ENCODE data around the gene USP24. TPM values are rescaled to one million over a fixed set of nuclear protein-coding genes. Genes with fewer than 3 reads are reported as not detected.
A peak's percentile ranks its signal among the peaks of the same experiment; 100 is the strongest.

USP24 gene
- total RNA-seq, 1 donor = 43.1 TPM

- H2AFZ ChIP-seq (ENCODE audit: low read length) = no peak overlapping the region
- no peaks in the 10 kb centered on the region for H3K9me3 ChIP-seq (ENCODE audit: low read depth, low read length)
- no peaks in the 10 kb centered on the region for H3K79me2 ChIP-seq (ENCODE audit: insufficient read depth, low read length)
- no peaks in the 10 kb centered on the region for H3K36me3 ChIP-seq (ENCODE audit: insufficient read depth, low read length)
- H3K27me3 ChIP-seq (ENCODE audit: insufficient read depth, low read length) = peaks cover 41% of the 10 kb centered on the region
- H3K27ac ChIP-seq (ENCODE audit: low read depth, low read length) = no peak overlapping the region
- no peak overlapping the region for H3K4me3 ChIP-seq (ENCODE audit: insufficient read depth, low read length)
- DNase-seq (ENCODE audit: insufficient read length, low spot score, missing footprints) = peak; percentile 77
- H4K20me1 ChIP-seq (ENCODE audit: insufficient read depth, low read length) = no peaks in the 10 kb centered on the region
- H3K4me2 ChIP-seq (ENCODE audit: insufficient read depth, low read length) = no peak overlapping the region
- no peaks in the 10 kb centered on the region for H3K4me1 ChIP-seq (ENCODE audit: insufficient read depth, low read length)
- TF ChIP-seq, protein P1, sequence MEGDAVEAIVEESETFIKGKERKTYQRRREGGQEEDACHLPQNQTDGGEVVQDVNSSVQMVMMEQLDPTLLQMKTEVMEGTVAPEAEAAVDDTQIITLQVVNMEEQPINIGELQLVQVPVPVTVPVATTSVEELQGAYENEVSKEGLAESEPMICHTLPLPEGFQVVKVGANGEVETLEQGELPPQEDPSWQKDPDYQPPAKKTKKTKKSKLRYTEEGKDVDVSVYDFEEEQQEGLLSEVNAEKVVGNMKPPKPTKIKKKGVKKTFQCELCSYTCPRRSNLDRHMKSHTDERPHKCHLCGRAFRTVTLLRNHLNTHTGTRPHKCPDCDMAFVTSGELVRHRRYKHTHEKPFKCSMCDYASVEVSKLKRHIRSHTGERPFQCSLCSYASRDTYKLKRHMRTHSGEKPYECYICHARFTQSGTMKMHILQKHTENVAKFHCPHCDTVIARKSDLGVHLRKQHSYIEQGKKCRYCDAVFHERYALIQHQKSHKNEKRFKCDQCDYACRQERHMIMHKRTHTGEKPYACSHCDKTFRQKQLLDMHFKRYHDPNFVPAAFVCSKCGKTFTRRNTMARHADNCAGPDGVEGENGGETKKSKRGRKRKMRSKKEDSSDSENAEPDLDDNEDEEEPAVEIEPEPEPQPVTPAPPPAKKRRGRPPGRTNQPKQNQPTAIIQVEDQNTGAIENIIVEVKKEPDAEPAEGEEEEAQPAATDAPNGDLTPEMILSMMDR (IDR thresholded peaks at IDR 0.05; ENCODE audit: extremely low read depth, low read depth, low read length) = no peak
Measured at GRCh38 chr1:55044617-55045397, 170.4 kb downstream of the USP24 start.

- Histone ChIP-seq H3K9me3 (ENCODE audit: low read depth, low read length) (no peaks in the 10 kb centered on the region), H3K79me2 (ENCODE audit: insufficient read depth, low read length) (no peaks in the 10 kb centered on the region), H3K4me1 (ENCODE audit: insufficient read depth, low read length) (no peaks in the 10 kb centered on the region)
Measured at GRCh38 chr1:55043726-55044125, 171.4 kb downstream of the USP24 start.

DNA sequence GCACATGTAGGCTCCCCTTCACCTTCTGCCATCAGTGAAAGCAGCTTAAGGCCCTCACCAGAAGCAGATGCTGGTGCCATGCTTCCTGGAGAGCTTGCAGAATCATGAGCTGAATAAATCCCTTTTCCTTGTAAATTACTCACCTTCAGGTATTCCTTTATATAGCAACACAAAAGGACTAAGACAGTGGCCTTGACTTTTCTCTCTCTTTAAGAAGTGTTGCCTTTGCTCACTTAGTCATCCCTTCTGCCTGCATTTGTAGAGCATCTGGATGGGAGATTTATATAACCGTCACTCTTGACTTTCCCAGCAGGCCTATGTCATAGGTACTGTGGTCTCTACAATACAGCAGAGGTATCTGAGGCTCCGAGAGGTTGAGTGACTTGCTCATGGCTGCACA lies 172.2 kb downstream of the USP24 start:
- Histone ChIP-seq H3K79me2 (ENCODE audit: insufficient read depth, low read length) (no peaks in the 10 kb centered on the region), H3K27ac (ENCODE audit: low read depth, low read length) (no peak overlapping the region), H3K4me2 (ENCODE audit: insufficient read depth, low read length) (no peak overlapping the region), H4K20me1 (ENCODE audit: insufficient read depth, low read length) (no peaks in the 10 kb centered on the region), H3K9me3 (ENCODE audit: low read depth, low read length) (no peaks in the 10 kb centered on the region), H2AFZ (ENCODE audit: low read length) (no peak overlapping the region), H3K27me3 (ENCODE audit: insufficient read depth, low read length) (peaks cover 59% of the 10 kb centered on the region), H3K36me3 (ENCODE audit: insufficient read depth, low read length) (no peaks in the 10 kb centered on the region), H3K4me3 (ENCODE audit: insufficient read depth, low read length) (no peak overlapping the region), H3K4me1 (ENCODE audit: insufficient read depth, low read length) (no peaks in the 10 kb centered on the region)
- TF ChIP-seq, protein P1 (IDR thresholded peaks at IDR 0.05; ENCODE audit: extremely low read depth, low read depth, low read length) = no peak
- peak; percentile 72 for DNase-seq (ENCODE audit: insufficient read length, low spot score, missing footprints)

More at GRCh38 chr1:55043726-55044125, 171.4 kb downstream of the USP24 start:
- TF ChIP-seq, protein P1 (IDR thresholded peaks at IDR 0.05; ENCODE audit: extremely low read depth, low read depth, low read length) = no peak
- Histone ChIP-seq H3K27me3 (ENCODE audit: insufficient read depth, low read length) (peaks cover 52% of the 10 kb centered on the region), H3K27ac (ENCODE audit: low read depth, low read length) (no peak overlapping the region), H3K4me2 (ENCODE audit: insufficient read depth, low read length) (no peak overlapping the region), H3K4me3 (ENCODE audit: insufficient read depth, low read length) (no peak overlapping the region), H2AFZ (ENCODE audit: low read length) (no peak overlapping the region), H4K20me1 (ENCODE audit: insufficient read depth, low read length) (no peaks in the 10 kb centered on the region), H3K36me3 (ENCODE audit: insufficient read depth, low read length) (no peaks in the 10 kb centered on the region)
- peak; percentile 47 for DNase-seq (ENCODE audit: insufficient read length, low spot score, missing footprints)

- no peaks in the 10 kb centered on the region for H3K79me2 ChIP-seq (ENCODE audit: insufficient read depth, low read length)
- H3K27me3 ChIP-seq (ENCODE audit: insufficient read depth, low read length) = peaks cover 65% of the 10 kb centered on the region
- H3K9me3 ChIP-seq (ENCODE audit: low read depth, low read length) = no peaks in the 10 kb centered on the region
- no peak overlapping the region for H3K4me2 ChIP-seq (ENCODE audit: insufficient read depth, low read length)
- TF ChIP-seq, protein P1 (IDR thresholded peaks at IDR 0.05; ENCODE audit: extremely low read depth, low read depth, low read length) = no peak
- H3K36me3 ChIP-seq (ENCODE audit: insufficient read depth, low read length) = no peaks in the 10 kb centered on the region
- DNase-seq (ENCODE audit: insufficient read length, low spot score, missing footprints) = peak; percentile 29
- H3K4me3 ChIP-seq (ENCODE audit: insufficient read depth, low read length) = no peak overlapping the region
- no peak overlapping the region for H3K27ac ChIP-seq (ENCODE audit: low read depth, low read length)
- no peaks in the 10 kb centered on the region for H4K20me1 ChIP-seq (ENCODE audit: insufficient read depth, low read length)
- H3K4me1 ChIP-seq (ENCODE audit: insufficient read depth, low read length) = no peaks in the 10 kb centered on the region
- no peak overlapping the region for H2AFZ ChIP-seq (ENCODE audit: low read length)
Measured at GRCh38 chr1:55041613-55042012, 173.6 kb downstream of the USP24 start.

Measured in osteoblast (primary cell).